Dermis lymphatic vessel endothelial cell (primary cell): ENCODE results near the gene KCTD20. TPM values are rescaled to one million over a fixed set of nuclear protein-coding genes. Genes with fewer than 3 reads are reported as not detected.

Experiments
- total RNA-seq: library from RNA; depleted of rRNA; stranded (reverse); fragments of >200 nt; gene quantifications from 2 replicates; pipeline ENCODE4 v1.2.1, GENCODE V29; 2014

KCTD20 gene
- 132 and 149 TPM in 2 replicates for total RNA-seq

GRCh38 chr6:36442671-36443470 is at the start of gene KCTD20, which contains the start of gene PXT1:
KCTD20 (plus strand) TSS chr6:36443000; CDS start chr6:36470098, 27,098 bp downstream.
PXT1 (minus strand) TSS chr6:36442854; CDS start chr6:36426082, 16,772 bp downstream.

Other genes starting within 250 kb of the KCTD20 start
- 6.8 and 7.6 TPM in 2 replicates for gene BRPF3, start 246.3 kb upstream of the KCTD20 start, total RNA-seq
- not detected in 2 replicates for gene PNPLA1, start 172.9 kb upstream of the KCTD20 start, total RNA-seq
- not detected in 2 replicates for gene BNIP5, start 106.1 kb upstream of the KCTD20 start, total RNA-seq
- not detected in 2 replicates for gene ETV7, start 55.3 kb upstream of the KCTD20 start, total RNA-seq
- 0.09 and 0.11 TPM in 2 replicates for gene PXT1, start 146 bp upstream of the KCTD20 start, total RNA-seq
- gene STK38, start 104.5 kb downstream of the KCTD20 start, total RNA-seq: 8.6 and 13.3 TPM in 2 replicates
- gene SRSF3, start 151.4 kb downstream of the KCTD20 start, total RNA-seq: 241 and 365 TPM in 2 replicates
- 63.7 and 94.0 TPM in 2 replicates for gene CDKN1A, start 235.7 kb downstream of the KCTD20 start, total RNA-seq